ENCODE data around the gene BBX.

BBX gene

DNA sequence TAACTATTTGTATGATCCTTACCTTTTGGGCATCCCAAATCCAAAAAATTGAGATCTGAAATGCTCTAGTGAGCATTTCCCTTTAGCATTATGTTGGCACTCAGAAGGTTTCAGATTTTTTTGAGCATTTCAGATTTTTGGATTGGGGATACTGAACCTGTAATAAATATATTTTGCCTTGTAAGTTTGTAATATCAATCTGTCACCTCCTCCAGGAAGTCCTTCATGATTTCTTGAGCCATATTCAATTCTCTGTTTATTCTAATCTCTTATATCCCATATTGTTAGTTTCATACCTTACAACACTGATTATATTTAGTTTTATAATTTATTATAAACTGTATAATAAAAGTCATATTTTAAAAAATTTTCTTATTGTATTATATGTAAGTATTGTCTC, 215.2 kb downstream of the BBX start:
- Histone ChIP-seq H3K9me3 (ENCODE audit: control insufficient read depth, insufficient read depth, low read length) (no peaks in the 10 kb centered on the region), H3K27me3 (ENCODE audit: control insufficient read depth, insufficient read depth, low read length) (no peaks in the 10 kb centered on the region), H3K4me1 (ENCODE audit: control insufficient read depth, insufficient read depth, low read length) (no peaks in the 10 kb centered on the region), H3K27ac (ENCODE audit: low read length) (no peak overlapping the region), H3K36me3 (ENCODE audit: control insufficient read depth, insufficient read depth, low read length) (no peaks in the 10 kb centered on the region), H3K4me3 (ENCODE audit: low read length) (no peak overlapping the region)
- DNase-seq (ENCODE audit: low read depth, low spot score) = no peak

- Histone ChIP-seq H3K27ac (ENCODE audit: low read length) (no peak overlapping the region), H3K4me1 (ENCODE audit: control insufficient read depth, insufficient read depth, low read length) (no peaks in the 10 kb centered on the region)
- no CpG with 5 or more reads among the region's 5 CpGs for WGBS (ENCODE audit: insufficient coverage, insufficient read length)
Observed at GRCh38 chr3:107738486-107739183, 215.9 kb downstream of the BBX start.

GRCh38 chr3:107739227-107739626, 216.5 kb downstream of the BBX start:
- H3K4me3 ChIP-seq (ENCODE audit: low read length) = no peak overlapping the region
- no peak overlapping the region for H3K27ac ChIP-seq (ENCODE audit: low read length)
- no peaks in the 10 kb centered on the region for H3K27me3 ChIP-seq (ENCODE audit: control insufficient read depth, insufficient read depth, low read length)
- H3K36me3 ChIP-seq (ENCODE audit: control insufficient read depth, insufficient read depth, low read length) = no peaks in the 10 kb centered on the region
- no peaks in the 10 kb centered on the region for H3K9me3 ChIP-seq (ENCODE audit: control insufficient read depth, insufficient read depth, low read length)
- no peaks in the 10 kb centered on the region for H3K4me1 ChIP-seq (ENCODE audit: control insufficient read depth, insufficient read depth, low read length)
- no peak for DNase-seq (ENCODE audit: low read depth, low spot score)
- WGBS (ENCODE audit: insufficient coverage, insufficient read length) = no CpG with 5 or more reads among the region's 3 CpGs

More at GRCh38 chr3:107738486-107739183, 215.9 kb downstream of the BBX start:
- Histone ChIP-seq H3K9me3 (ENCODE audit: control insufficient read depth, insufficient read depth, low read length) (no peaks in the 10 kb centered on the region), H3K36me3 (ENCODE audit: control insufficient read depth, insufficient read depth, low read length) (no peaks in the 10 kb centered on the region), H3K4me3 (ENCODE audit: low read length) (no peak overlapping the region), H3K27me3 (ENCODE audit: control insufficient read depth, insufficient read depth, low read length) (no peaks in the 10 kb centered on the region)
- DNase-seq (ENCODE audit: low read depth, low spot score) = no peak

DNA sequence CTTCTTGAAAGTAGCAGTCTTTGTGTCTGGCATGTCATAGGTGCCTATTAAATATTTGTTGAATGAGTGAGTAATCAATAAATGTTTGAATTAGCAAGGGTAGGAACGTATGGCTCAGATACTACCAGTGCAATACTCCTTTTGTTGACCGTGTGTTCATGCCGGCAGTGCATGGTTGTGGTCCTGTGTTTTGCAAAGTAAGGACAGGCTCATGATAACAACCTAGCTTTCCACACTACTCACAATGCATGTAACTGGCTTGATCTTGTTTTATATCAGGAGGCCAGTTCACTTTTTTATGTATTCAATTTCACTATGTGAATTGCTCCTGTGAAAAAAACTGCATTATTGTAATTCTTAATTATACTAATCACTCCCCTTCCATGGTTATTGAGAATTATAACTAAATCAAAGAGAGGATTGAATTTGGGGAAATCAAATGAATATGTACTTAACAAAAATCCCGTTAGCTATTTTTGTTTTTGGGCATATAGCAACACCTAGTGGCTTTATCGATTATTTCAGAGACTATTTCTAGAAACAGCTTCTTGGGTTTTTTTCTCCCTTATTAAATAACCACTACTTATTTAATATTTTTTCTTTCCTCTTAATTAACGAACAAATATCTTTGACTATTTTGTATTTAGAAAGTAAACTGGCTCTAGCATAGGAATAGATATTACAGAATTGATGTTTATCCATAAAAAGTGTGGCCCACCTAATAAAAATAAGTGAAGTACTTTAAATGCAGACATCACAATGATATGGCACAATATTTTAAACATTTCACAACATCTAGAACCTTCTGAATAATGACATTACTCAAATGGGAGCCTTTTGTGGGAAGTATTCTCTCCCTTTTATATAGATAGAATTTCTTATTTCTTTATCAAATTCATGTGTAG, 218.5 kb downstream of the BBX start:
- 100% methylated on average over 1 of the region's 6 CpGs for WGBS (ENCODE audit: insufficient coverage, insufficient read length)
- Histone ChIP-seq H3K27me3 (ENCODE audit: control insufficient read depth, insufficient read depth, low read length) (no peaks in the 10 kb centered on the region), H3K4me3 (ENCODE audit: low read length) (no peak overlapping the region), H3K27ac (ENCODE audit: low read length) (no peak overlapping the region), H3K4me1 (ENCODE audit: control insufficient read depth, insufficient read depth, low read length) (no peaks in the 10 kb centered on the region), H3K9me3 (ENCODE audit: control insufficient read depth, insufficient read depth, low read length) (no peaks in the 10 kb centered on the region), H3K36me3 (ENCODE audit: control insufficient read depth, insufficient read depth, low read length) (no peaks in the 10 kb centered on the region)
- no peak for DNase-seq (ENCODE audit: low read depth, low spot score)

DNA sequence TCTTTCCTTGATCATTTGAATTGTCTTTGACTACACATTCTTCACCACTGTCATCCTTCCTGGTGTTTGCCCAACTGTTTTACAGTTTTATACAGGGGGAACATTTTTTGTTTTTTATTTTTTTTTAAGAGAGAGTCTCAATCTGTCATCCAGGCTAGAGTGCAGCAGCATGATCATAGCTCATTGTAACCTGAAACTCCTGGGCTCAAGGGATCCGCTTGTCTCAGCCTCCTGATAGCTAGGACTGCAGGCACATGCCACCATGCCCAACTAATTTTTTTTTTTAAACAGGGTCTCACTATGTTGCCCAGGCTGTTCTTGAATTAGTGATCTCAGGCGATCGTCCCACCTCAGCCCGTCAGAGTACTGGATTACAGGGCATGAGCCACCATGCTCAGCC, 222.6 kb downstream of the BBX start:
- Histone ChIP-seq H3K36me3 (ENCODE audit: control insufficient read depth, insufficient read depth, low read length) (no peaks in the 10 kb centered on the region), H3K9me3 (ENCODE audit: control insufficient read depth, insufficient read depth, low read length) (no peaks in the 10 kb centered on the region), H3K27me3 (ENCODE audit: control insufficient read depth, insufficient read depth, low read length) (no peaks in the 10 kb centered on the region), H3K27ac (ENCODE audit: low read length) (no peak overlapping the region), H3K4me1 (ENCODE audit: control insufficient read depth, insufficient read depth, low read length) (no peaks in the 10 kb centered on the region), H3K4me3 (ENCODE audit: low read length) (no peak overlapping the region)
- no CpG with 5 or more reads among the region's 4 CpGs for WGBS (ENCODE audit: insufficient coverage, insufficient read length)
- DNase-seq (ENCODE audit: low read depth, low spot score) = no peak

DNA sequence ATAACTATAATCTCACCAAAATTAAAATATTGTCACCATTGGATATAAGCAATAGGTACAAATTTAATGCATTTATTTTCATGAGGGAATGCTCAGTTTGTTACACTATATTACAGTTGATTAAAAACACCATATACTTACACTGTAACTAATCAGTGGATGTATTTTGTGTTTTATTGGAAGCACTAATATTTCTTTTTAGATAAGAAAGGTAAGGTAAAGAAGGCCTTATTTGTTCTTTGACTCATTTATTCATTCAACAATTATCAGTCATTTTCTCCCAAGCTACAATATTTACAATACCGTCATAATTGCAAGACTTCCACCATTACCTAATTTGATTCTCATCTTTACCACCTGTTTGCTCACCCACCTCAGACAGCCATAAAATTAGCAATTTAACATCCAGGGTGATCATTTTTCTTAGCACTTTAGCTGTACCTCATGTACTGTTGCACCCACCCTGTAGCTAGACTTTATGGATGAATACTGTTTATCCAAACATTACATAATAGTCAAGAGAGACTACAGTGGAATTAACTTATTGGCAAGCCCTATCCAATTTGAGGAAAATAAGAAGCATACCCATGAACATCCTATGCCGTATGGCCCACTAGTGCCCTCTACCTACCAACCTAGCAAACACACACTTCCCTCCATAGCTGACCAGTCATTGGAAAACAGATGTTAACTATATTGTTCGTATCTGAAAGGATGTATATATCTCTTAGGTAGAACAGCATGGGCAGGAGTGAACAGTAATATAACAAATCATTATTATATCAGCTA, 229.6 kb downstream of the BBX start:
- Histone ChIP-seq H3K4me1 (ENCODE audit: control insufficient read depth, insufficient read depth, low read length) (no peaks in the 10 kb centered on the region), H3K27ac (ENCODE audit: low read length) (no peak overlapping the region), H3K27me3 (ENCODE audit: control insufficient read depth, insufficient read depth, low read length) (no peaks in the 10 kb centered on the region), H3K4me3 (ENCODE audit: low read length) (no peak overlapping the region), H3K36me3 (ENCODE audit: control insufficient read depth, insufficient read depth, low read length) (no peaks in the 10 kb centered on the region), H3K9me3 (ENCODE audit: control insufficient read depth, insufficient read depth, low read length) (no peaks in the 10 kb centered on the region)
- no CpG with 5 or more reads among the region's 3 CpGs for WGBS (ENCODE audit: insufficient coverage, insufficient read length)
- DNase-seq (ENCODE audit: low read depth, low spot score) = peak; percentile 7

DNA sequence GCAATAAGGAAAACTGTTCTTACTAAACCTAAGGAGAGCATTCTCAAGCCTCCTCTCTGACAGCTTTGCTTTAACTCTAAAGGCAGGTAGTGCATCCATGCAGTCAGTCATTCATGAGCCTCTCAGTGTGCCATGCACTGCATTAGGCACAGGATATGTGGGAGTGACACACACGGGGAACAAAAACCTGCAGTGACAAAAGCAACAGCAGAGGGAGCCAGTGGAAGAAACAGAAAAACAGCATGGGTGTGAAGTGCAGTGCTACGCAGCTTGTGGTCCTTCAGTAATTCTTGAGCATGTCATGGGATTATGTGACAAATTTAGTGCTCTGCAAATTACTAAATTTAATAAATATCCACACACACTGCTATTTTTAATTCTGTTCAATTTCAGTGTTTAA, 230.7 kb downstream of the BBX start:
- WGBS (ENCODE audit: insufficient coverage, insufficient read length) = no CpG with 5 or more reads among the region's 2 CpGs
- no peak overlapping the region for H3K4me3 ChIP-seq (ENCODE audit: low read length)

DNA sequence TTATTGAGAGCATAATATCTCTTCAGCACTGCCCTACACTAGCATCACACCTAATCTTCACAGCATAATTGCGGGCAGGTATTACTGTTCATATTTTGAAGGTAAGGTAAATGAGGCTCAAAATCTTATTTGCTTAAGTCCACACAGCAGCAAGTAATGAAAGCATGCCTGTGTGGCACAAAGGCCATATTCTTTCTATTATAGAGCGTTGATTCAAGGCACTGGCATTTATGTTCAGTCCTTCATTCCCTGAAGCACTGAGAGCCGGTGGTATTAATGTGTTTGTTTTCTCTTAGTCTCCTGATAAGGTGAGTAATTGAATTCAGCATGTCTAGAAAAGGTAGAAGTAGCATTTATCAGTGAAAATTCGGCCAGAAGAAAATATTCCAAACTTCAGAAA, 231.2 kb downstream of the BBX start:
- no peak overlapping the region for H3K27ac ChIP-seq (ENCODE audit: low read length)
- H3K4me3 ChIP-seq (ENCODE audit: low read length) = no peak overlapping the region
- H3K9me3 ChIP-seq (ENCODE audit: control insufficient read depth, insufficient read depth, low read length) = no peaks in the 10 kb centered on the region
- H3K4me1 ChIP-seq (ENCODE audit: control insufficient read depth, insufficient read depth, low read length) = no peaks in the 10 kb centered on the region
- H3K36me3 ChIP-seq (ENCODE audit: control insufficient read depth, insufficient read depth, low read length) = no peaks in the 10 kb centered on the region
- H3K27me3 ChIP-seq (ENCODE audit: control insufficient read depth, insufficient read depth, low read length) = no peaks in the 10 kb centered on the region
- no CpG with 5 or more reads among the region's 4 CpGs for WGBS (ENCODE audit: insufficient coverage, insufficient read length)
- DNase-seq (ENCODE audit: low read depth, low spot score) = no peak

More for the DNA sequence above, 230.7 kb downstream of the BBX start:
- no peak overlapping the region for H3K27ac ChIP-seq (ENCODE audit: low read length)
- H3K27me3 ChIP-seq (ENCODE audit: control insufficient read depth, insufficient read depth, low read length) = no peaks in the 10 kb centered on the region
- no peaks in the 10 kb centered on the region for H3K4me1 ChIP-seq (ENCODE audit: control insufficient read depth, insufficient read depth, low read length)
- peak; percentile 41 for DNase-seq (ENCODE audit: low read depth, low spot score)
- no peaks in the 10 kb centered on the region for H3K36me3 ChIP-seq (ENCODE audit: control insufficient read depth, insufficient read depth, low read length)
- no peaks in the 10 kb centered on the region for H3K9me3 ChIP-seq (ENCODE audit: control insufficient read depth, insufficient read depth, low read length)

DNA sequence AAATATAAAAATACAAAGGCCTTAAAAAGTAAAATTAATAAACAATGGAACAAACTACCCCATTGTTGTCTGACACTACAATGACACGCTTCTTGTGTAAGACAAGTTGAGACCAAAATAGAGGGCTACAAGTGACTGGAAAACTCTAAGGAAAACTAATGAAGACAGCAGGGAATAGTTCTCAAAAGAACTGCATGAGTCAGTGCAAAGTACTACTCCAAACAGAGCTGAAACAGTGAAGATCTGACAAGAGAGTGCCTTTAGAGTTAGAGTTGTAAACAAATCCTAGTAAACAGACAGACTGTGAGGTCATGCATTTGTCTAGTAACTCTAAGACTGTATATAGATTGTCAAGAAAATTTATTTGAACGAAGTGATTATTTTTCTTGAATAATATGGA, 233.9 kb downstream of the BBX start:
- Histone ChIP-seq H3K4me3 (ENCODE audit: low read length) (no peak overlapping the region), H3K36me3 (ENCODE audit: control insufficient read depth, insufficient read depth, low read length) (no peaks in the 10 kb centered on the region), H3K27me3 (ENCODE audit: control insufficient read depth, insufficient read depth, low read length) (no peaks in the 10 kb centered on the region), H3K27ac (ENCODE audit: low read length) (no peak overlapping the region), H3K4me1 (ENCODE audit: control insufficient read depth, insufficient read depth, low read length) (no peaks in the 10 kb centered on the region), H3K9me3 (ENCODE audit: control insufficient read depth, insufficient read depth, low read length) (no peaks in the 10 kb centered on the region)
- no peak for DNase-seq (ENCODE audit: low read depth, low spot score)
- WGBS (ENCODE audit: insufficient coverage, insufficient read length) = no CpG with 5 or more reads among the region's 2 CpGs

- WGBS (ENCODE audit: insufficient coverage, insufficient read length) = no CpG with 5 or more reads among the region's 2 CpGs
- Histone ChIP-seq H3K27ac (ENCODE audit: low read length) (no peak overlapping the region), H3K27me3 (ENCODE audit: control insufficient read depth, insufficient read depth, low read length) (no peaks in the 10 kb centered on the region), H3K4me1 (ENCODE audit: control insufficient read depth, insufficient read depth, low read length) (no peaks in the 10 kb centered on the region), H3K9me3 (ENCODE audit: control insufficient read depth, insufficient read depth, low read length) (no peaks in the 10 kb centered on the region), H3K4me3 (ENCODE audit: low read length) (no peak overlapping the region), H3K36me3 (ENCODE audit: control insufficient read depth, insufficient read depth, low read length) (no peaks in the 10 kb centered on the region)
- no peak for DNase-seq (ENCODE audit: low read depth, low spot score)
Observed at GRCh38 chr3:107757140-107757539, 234.4 kb downstream of the BBX start.

Data from iPS DF 6.9 (cell line).